Kidney epithelial cell (primary cell): ENCODE data around the gene ALDH2. TPM values are rescaled to one million over a fixed set of nuclear protein-coding genes. Genes with fewer than 3 reads are reported as not detected.
"Not testable (repeated sequence)": the region's sequence is repeated elsewhere in the genome, so short reads cannot be mapped to it uniquely, and the experiment has no call there.

ENCODE experiments used
- DNase-seq: peaks from one replicate; pipeline ENCODE4 v3.0.0-alpha.2; 2010; ENCODE audit warnings: low read depth
- H3K27me3 ChIP-seq: 2 replicates; pipeline ENCODE4 v1.6.0; 2011; ENCODE audit warnings: low read length; ENCODE audit not compliant: control insufficient read depth, insufficient read depth
- H3K36me3 ChIP-seq: 2 replicates; pipeline ENCODE4 v1.5.1; 2011; ENCODE audit warnings: low read length; ENCODE audit not compliant: control insufficient read depth, insufficient read depth
- H3K4me3 ChIP-seq: 2 replicates; pipeline ENCODE4 v1.5.1; 2011; ENCODE audit warnings: low read depth, mild to moderate bottlenecking, control low read depth, low read length
- total RNA-seq: library from RNA; depleted of rRNA; stranded (reverse); fragments of >200 nt; gene quantifications from 2 replicates; pipeline ENCODE4 v1.2.3, GENCODE V29; 2015
- TF ChIP-seq, protein P1 (sequence below): IDR thresholded peaks from 2 replicates; pipeline ENCODE4 v1.5.1; 2011; ENCODE audit warnings: mild to moderate bottlenecking, moderate library complexity, low read length, control low read depth, inconsistent platforms; ENCODE audit not compliant: insufficient read depth, poor library complexity, severe bottlenecking

The ALDH2 gene
- total RNA-seq, 1 donor from 2014 or later = 23.2 TPM

DNA sequence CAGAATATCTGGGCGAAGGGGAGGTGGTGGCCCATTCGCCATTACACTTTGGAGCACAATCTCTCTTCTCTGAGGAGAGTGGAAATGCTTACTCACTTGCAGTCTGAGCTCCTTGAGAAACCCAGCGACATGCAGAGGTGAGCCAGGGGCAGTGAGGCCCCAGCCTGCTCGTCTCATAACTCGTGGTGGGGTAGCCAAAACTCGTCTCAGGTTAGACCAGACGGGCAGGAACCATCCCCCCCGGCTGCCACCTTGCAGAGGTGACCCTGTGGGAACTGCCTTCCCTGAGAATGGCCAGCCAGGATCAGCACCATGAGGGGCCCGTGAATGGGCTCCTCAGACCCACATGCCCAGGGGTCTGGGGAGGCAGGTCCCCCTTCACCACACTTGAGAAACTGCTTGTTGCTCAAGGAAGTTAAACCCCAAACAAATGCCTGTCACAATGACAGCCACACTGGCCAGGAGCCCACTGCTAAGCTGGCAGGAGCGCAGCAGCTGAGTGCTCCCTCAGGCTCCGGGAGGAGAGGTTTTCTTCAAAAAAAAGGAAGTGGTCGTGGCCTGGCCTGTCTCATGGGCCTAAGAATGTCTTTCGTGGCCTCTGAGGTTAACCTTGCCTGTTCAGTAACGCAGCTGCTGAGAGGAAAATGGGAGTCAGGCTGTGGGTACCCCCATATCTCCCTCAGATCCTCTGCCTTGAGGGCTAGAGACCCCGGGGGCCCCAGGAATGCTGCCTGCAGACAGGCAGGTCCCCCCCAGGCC lies 9.2 kb upstream of the ALDH2 start:
- Histone ChIP-seq H3K27me3 (no peaks in the 10 kb centered on the region), H3K4me3 (no peak overlapping the region), H3K36me3 (peaks cover 1% of the 10 kb centered on the region)
- TF ChIP-seq, protein P1, sequence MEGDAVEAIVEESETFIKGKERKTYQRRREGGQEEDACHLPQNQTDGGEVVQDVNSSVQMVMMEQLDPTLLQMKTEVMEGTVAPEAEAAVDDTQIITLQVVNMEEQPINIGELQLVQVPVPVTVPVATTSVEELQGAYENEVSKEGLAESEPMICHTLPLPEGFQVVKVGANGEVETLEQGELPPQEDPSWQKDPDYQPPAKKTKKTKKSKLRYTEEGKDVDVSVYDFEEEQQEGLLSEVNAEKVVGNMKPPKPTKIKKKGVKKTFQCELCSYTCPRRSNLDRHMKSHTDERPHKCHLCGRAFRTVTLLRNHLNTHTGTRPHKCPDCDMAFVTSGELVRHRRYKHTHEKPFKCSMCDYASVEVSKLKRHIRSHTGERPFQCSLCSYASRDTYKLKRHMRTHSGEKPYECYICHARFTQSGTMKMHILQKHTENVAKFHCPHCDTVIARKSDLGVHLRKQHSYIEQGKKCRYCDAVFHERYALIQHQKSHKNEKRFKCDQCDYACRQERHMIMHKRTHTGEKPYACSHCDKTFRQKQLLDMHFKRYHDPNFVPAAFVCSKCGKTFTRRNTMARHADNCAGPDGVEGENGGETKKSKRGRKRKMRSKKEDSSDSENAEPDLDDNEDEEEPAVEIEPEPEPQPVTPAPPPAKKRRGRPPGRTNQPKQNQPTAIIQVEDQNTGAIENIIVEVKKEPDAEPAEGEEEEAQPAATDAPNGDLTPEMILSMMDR = no peak
- no peak for DNase-seq

DNA sequence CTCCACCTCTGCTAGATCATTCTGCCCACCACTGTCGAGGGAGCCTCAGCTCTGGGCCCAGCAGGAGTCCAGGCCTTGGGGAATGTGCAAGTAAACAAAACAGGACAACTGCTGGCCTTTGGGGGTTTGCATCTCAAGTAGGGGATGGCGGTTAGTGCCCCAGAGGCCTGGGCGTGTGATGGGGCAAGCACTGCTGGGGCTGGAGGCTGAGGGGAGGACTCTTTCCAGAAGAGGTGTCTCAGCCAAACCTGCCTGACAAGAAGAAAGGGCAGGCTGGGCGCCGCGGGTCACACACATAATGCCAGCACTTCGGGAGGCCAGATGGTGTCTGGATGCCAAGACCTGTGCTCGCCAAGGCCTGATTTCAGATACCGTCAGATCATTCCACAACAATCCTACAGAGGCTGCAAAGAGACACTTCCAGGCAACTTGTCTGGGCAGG lies 8.6 kb upstream of the ALDH2 start:
- TF ChIP-seq, protein P1 = no peak
- no peak for DNase-seq
- H3K27me3 ChIP-seq = peaks cover 2% of the 10 kb centered on the region
- H3K4me3 ChIP-seq = no peak overlapping the region
- H3K36me3 ChIP-seq = peaks cover 1% of the 10 kb centered on the region

DNA sequence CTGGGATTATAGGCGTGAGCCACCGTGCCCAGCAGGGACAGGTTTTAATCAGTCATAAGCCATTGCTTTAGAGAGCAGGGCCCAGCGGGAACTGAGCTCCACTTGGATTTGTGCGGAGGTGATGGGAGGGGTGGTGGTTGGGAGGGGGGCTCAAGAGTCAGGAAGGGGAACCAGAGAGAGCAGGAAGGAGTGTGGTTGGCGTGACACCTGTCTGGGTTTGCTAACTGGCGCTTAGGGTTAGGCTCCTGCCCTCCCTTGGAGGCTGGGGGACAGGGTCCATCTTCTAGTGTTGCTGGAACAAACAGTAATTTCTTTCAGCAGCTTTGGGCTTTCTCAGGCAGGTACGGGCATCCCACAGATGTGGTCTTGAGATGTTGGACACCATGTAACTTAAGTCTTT lies 7.5 kb upstream of the ALDH2 start:
- TF ChIP-seq, protein P1 = no peak
- H3K27me3 ChIP-seq = peaks cover 2% of the 10 kb centered on the region

DNA sequence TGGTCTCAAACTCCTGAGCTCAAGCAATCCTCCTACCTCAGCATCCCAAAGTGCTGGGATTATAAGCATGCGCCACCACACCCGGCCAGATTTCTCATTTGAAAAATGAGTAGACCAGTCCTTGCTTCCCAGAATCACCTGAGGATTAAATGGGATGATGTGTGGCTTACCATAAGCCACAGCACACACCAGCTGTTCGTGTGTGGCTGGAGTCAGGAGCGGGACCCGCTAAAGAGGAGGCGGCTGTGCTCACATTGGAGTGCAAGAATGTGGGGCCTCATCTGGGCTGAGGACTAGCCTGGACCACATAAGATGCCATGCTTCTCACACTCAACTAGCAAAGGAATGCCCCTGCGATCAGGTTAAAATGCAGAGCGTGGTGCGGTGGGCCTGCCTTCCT lies 6.7 kb upstream of the ALDH2 start:
- H3K36me3 ChIP-seq = peaks cover 1% of the 10 kb centered on the region
- H3K4me3 ChIP-seq = no peak overlapping the region
- peaks cover 2% of the 10 kb centered on the region for H3K27me3 ChIP-seq
- TF ChIP-seq, protein P1 = no peak
- DNase-seq = no peak

More for the DNA sequence above, 7.5 kb upstream of the ALDH2 start:
- Histone ChIP-seq H3K4me3 (no peak overlapping the region), H3K36me3 (peaks cover 1% of the 10 kb centered on the region)
- no peak for DNase-seq

DNA sequence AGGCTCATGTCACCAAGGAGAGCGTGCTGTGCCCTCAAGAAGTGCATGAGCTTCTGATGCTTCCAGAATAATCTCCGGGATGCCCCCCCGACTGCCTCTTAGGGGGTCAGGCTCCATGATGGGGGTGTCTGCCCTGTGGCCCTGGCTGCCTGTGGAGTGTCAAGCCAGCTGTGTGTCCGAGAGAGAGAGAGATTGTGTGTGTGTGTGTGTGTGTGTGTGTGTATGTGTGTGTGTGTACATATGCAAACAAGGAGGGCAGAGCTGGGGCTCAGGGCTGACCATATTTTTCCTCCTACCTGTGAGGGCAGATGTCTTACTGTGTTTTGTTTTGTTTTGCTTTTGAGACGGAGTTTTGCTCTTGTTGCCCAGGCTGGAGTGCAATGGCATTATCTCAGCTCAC lies 5.6 kb upstream of the ALDH2 start:
- TF ChIP-seq, protein P1 = no peak
- H3K36me3 ChIP-seq = no peaks in the 10 kb centered on the region

DNA sequence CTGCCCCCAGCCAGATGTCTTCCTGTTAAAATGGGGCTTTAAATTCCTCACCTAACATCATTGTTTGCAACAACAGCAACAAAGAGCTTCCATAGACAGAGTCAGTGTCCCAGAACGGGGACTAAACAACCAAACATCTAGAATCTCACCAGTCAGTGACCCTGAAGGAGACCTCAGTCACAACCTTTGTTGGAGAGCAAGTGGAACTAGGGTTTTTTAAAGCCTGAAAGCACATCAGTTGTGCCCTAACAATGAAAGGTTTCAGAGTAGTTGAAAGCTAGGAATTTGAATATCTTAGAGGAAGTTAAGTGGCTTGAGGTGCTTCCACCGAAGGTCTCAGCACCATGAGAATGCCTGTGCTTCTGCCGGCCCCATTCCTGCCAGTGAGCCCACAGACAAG lies 5.0 kb upstream of the ALDH2 start:
- H3K36me3 ChIP-seq = no peaks in the 10 kb centered on the region
- H3K4me3 ChIP-seq = no peak overlapping the region
- peaks cover 2% of the 10 kb centered on the region for H3K27me3 ChIP-seq
- DNase-seq = no peak
- TF ChIP-seq, protein P1 = no peak

More for the DNA sequence above, 5.6 kb upstream of the ALDH2 start:
- Histone ChIP-seq H3K27me3 (peaks cover 2% of the 10 kb centered on the region), H3K4me3 (no peak overlapping the region)
- no peak for DNase-seq

DNA sequence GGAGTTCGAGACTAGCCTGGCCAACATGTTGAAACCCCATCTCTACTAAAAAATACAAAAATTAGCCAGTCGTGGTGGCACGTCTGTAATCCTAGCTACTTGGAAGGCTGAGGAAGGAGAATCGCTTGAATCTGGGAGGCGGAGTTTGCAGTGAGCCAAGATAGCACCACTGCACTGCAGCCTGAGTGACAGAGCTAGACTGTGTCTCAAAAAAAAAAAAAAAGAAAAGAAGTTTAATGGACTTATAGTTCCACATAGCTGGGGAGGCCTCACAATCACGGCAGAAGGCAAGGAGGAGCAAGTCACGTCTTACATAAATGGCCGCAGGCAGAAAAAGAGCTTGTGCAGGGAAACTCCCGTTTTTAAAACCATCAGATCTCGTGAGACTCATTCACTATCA lies 3.2 kb upstream of the ALDH2 start:
- not testable (repeated sequence) for H3K4me3 ChIP-seq, DNase-seq, H3K27me3 ChIP-seq, H3K36me3 ChIP-seq
